ENCODE measurements around the gene RTN4R. TPM values are rescaled to one million over a fixed set of nuclear protein-coding genes. Genes with fewer than 3 reads are reported as not detected.

Gene RTN4R
- total and polyA plus RNA-seq, 9 of the 15 experiments (the other 6 are each of a cell fraction or from before 2014, with no cell fraction given): 0.04 to 2.8 (median 1.4) TPM; not detected in 3

DNA sequence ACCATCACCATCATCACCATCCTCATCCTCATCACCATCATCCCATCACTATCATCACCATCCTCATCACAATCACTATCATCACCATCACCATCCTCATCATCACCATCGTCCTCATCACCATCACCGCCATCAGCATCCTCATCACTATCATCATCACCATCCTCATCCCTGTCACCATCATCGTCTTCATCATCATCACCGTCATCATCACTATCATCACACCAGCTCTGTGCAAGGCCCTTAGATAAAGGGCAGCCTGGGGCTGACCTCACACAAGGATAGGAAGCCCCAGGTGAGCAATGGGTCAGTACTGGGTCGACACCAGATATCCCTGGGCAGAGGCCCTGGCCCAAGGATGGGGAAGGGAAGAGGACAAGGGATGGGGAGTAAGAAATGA is 16.1 kb downstream of the RTN4R start (continued):
- TF ChIP-seq ZBTB5 (IDR thresholded peaks at IDR 0.05) (no peak), NR2C1 (IDR thresholded peaks at IDR 0.05) (no peak), NR2C1 (tag; IDR thresholded peaks at IDR 0.05) (no peak), HCFC1 (IDR thresholded peaks at IDR 0.05; ENCODE audit: low read depth, low read length) (no peak), FOXK1 (CRISPR knock-in tag; IDR thresholded peaks at IDR 0.05; ENCODE audit: borderline replicate concordance) (no peak), DLX4 (CRISPR knock-in tag; IDR thresholded peaks at IDR 0.05) (no peak), TEAD2 (tag; IDR thresholded peaks at IDR 0.05) (no peak), ZNF668 (CRISPR knock-in tag; IDR thresholded peaks at IDR 0.05) (no peak), HDAC2 (IDR thresholded peaks at IDR 0.05) (peak; percentile 93; the same call in 1 of the 2 replicates), ZNF431 (CRISPR knock-in tag; IDR thresholded peaks at IDR 0.05) (no peak), PURB (CRISPR knock-in tag; IDR thresholded peaks at IDR 0.05; ENCODE audit: low read depth) (no peak), ZNF347 (CRISPR knock-in tag; IDR thresholded peaks at IDR 0.05; ENCODE audit: low read depth) (no peak), NUFIP1 (IDR thresholded peaks at IDR 0.05; ENCODE audit: partially characterized antibody) (peak; percentile 50), ZNF212 (CRISPR knock-in tag; IDR thresholded peaks at IDR 0.05) (no peak), ZNF224 (CRISPR knock-in tag; IDR thresholded peaks at IDR 0.05) (no peak), GATAD2A (IDR thresholded peaks at IDR 0.05) (0 out of 2 replicates have a peak, but pooled peaks have one; percentile 56), ZNF445 (CRISPR knock-in tag; IDR thresholded peaks at IDR 0.05; ENCODE audit: low read depth) (no peak), TSC22D4 (tag; IDR thresholded peaks at IDR 0.05) (no peak), NCOA4 (IDR thresholded peaks at IDR 0.05; ENCODE audit: partially characterized antibody) (peak; percentile 11), THRAP3 (IDR thresholded peaks at IDR 0.05; ENCODE audit: borderline replicate concordance) (no peak), MEF2D (tag; conservative IDR thresholded peaks at IDR 0.05; ENCODE audit: low read depth) (0 out of 2 replicates have a peak, but pooled peaks have one; percentile 29), BRD4 (IDR thresholded peaks at IDR 0.05) (no peak), ZNF146 (CRISPR knock-in tag; IDR thresholded peaks at IDR 0.05; ENCODE audit: unreplicated experiment) (no peak), MTA3 (IDR thresholded peaks at IDR 0.05; ENCODE audit: borderline replicate concordance) (no peak)
- TF ChIP-seq, protein P1, sequence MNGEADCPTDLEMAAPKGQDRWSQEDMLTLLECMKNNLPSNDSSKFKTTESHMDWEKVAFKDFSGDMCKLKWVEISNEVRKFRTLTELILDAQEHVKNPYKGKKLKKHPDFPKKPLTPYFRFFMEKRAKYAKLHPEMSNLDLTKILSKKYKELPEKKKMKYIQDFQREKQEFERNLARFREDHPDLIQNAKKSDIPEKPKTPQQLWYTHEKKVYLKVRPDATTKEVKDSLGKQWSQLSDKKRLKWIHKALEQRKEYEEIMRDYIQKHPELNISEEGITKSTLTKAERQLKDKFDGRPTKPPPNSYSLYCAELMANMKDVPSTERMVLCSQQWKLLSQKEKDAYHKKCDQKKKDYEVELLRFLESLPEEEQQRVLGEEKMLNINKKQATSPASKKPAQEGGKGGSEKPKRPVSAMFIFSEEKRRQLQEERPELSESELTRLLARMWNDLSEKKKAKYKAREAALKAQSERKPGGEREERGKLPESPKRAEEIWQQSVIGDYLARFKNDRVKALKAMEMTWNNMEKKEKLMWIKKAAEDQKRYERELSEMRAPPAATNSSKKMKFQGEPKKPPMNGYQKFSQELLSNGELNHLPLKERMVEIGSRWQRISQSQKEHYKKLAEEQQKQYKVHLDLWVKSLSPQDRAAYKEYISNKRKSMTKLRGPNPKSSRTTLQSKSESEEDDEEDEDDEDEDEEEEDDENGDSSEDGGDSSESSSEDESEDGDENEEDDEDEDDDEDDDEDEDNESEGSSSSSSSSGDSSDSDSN (IDR thresholded peaks at IDR 0.05; ENCODE audit: borderline replicate concordance in 1 of 2, low read depth in 2 of 2, low read length in 2 of 2): no peak

All from K562 (cell line).